NCI-H1417 treated with DMSO at 0.1 percent for 48 hours (cell line): ENCODE data around the gene GALNT3.

Experiments
- DNase-seq: peaks from one replicate; lab custom pipeline; 2025; lab: John Stamatoyannopoulos, UW

The GALNT3 gene

GRCh38 chr2:165796129-165796528 is 2.1 kb upstream of the GALNT3 start:
- no peak for DNase-seq

GRCh38 chr2:165795011-165795410 is 964 bp upstream of the GALNT3 start:
- no peak for DNase-seq

- DNase-seq: no peak
Measured at GRCh38 chr2:165794536-165794928, 485 bp upstream of the GALNT3 start.

- DNase-seq: no peak
Measured at GRCh38 chr2:165793161-165793778, 777 bp downstream of the GALNT3 start.

- DNase-seq: no peak
Measured at GRCh38 chr2:165792104-165792454, 2.0 kb downstream of the GALNT3 start.

- DNase-seq: no peak
Measured at GRCh38 chr2:165791421-165792103, 2.5 kb downstream of the GALNT3 start.

- no peak for DNase-seq
Measured at GRCh38 chr2:165790466-165790865, 3.6 kb downstream of the GALNT3 start.

- no peak for DNase-seq
Measured at GRCh38 chr2:165787334-165787733, 6.7 kb downstream of the GALNT3 start.

GRCh38 chr2:165779706-165780105 is 14.3 kb downstream of the GALNT3 start:
- no peak for DNase-seq

- DNase-seq: no peak
Measured at GRCh38 chr2:165778653-165779451, 15.2 kb downstream of the GALNT3 start.

- DNase-seq: no peak
Measured at GRCh38 chr2:165778187-165778556, 15.9 kb downstream of the GALNT3 start.

GRCh38 chr2:165777522-165778186 is 16.4 kb downstream of the GALNT3 start:
- DNase-seq: no peak

- DNase-seq: no peak
Measured at GRCh38 chr2:165776796-165777195, 17.3 kb downstream of the GALNT3 start.

- no peak for DNase-seq
Measured at GRCh38 chr2:165776013-165776412, 18.0 kb downstream of the GALNT3 start.

- no peak for DNase-seq
Measured at GRCh38 chr2:165773684-165774083, 20.4 kb downstream of the GALNT3 start.

- no peak for DNase-seq
Measured at GRCh38 chr2:165772183-165772582, 21.9 kb downstream of the GALNT3 start.

GRCh38 chr2:165766326-165766927 is 27.6 kb downstream of the GALNT3 start:
- no peak for DNase-seq

- no peak for DNase-seq
Measured at GRCh38 chr2:165762723-165763122, 31.3 kb downstream of the GALNT3 start.

- no peak for DNase-seq
Measured at GRCh38 chr2:165757906-165758675, 36.0 kb downstream of the GALNT3 start.

GRCh38 chr2:165746501-165746900 is 47.5 kb downstream of the GALNT3 start:
- DNase-seq: no peak

GRCh38 chr2:165745916-165746315 is 48.1 kb downstream of the GALNT3 start:
- no peak for DNase-seq

- DNase-seq: no peak
Measured at GRCh38 chr2:165743442-165743841, 50.6 kb downstream of the GALNT3 start.
